Activated B cell treated with CpG ODN at 0.5 μM for 24 hours (primary cell): Measurements from ENCODE around the gene TRNP1. TPM values are rescaled to one million over a fixed set of nuclear protein-coding genes. Genes with fewer than 3 reads are reported as not detected.

ENCODE experiments used
- ATAC-seq: fragments of 200-7000 bp; cut with Tn5 transposase; one replicate; pipeline ENCODE4 v1.10.0; 2021; ENCODE audit warnings: low read depth, mild to moderate bottlenecking, moderate library complexity
- CTCF ChIA-PET: fragments of 350-600 bp; sonication (Branson Sonifier 250); formaldehyde crosslinking; loops from one replicate; lab custom pipeline; 2021; ENCODE audit warnings: antibody characterized with exemption; lab: Charles Lee
- POLR2A ChIA-PET: fragments of 350-600 bp; sonication (Branson Sonifier 250); formaldehyde crosslinking; loops from one replicate; lab custom pipeline; 2021; ENCODE audit warnings: antibody characterized with exemption; lab: Charles Lee
- DNase-seq: peaks from one replicate; pipeline ENCODE4 v3.0.0; 2022
- H3K27ac Mint-ChIP-seq: one replicate; pipeline ENCODE4 v1.8.0; 2020; ENCODE audit warnings: mixed read lengths
- H3K27me3 Mint-ChIP-seq: one replicate; pipeline ENCODE4 v1.8.0; 2021; ENCODE audit warnings: mixed read lengths
- H3K36me3 Mint-ChIP-seq: one replicate; pipeline ENCODE4 v1.8.0; 2021; ENCODE audit warnings: low read depth, mixed read lengths
- H3K4me1 Mint-ChIP-seq: one replicate; pipeline ENCODE4 v1.8.0; 2021; ENCODE audit warnings: mixed read lengths
- H3K4me3 Mint-ChIP-seq: one replicate; pipeline ENCODE4 v1.8.0; 2020; ENCODE audit warnings: mild to moderate bottlenecking, mixed read lengths
- H3K9me3 Mint-ChIP-seq: one replicate; pipeline ENCODE4 v1.8.0; 2020; ENCODE audit warnings: mixed read lengths
- intact Hi-C: fragments of 100-400 bp; cut with micrococcal nuclease; formaldehyde crosslinking; loops from one replicate; pipeline ENCODE4 v1.15.1; 2024
- total RNA-seq: library from RNA; stranded (reverse); gene quantifications from 2 replicates; pipeline ENCODE4 v1.2.3, GENCODE V29; 2022
- TF ChIP-seq, protein P1 (sequence below): fragments of 200-600 bp; IDR thresholded peaks from one replicate; pipeline ENCODE4 v1.8.0; 2022; ENCODE audit warnings: antibody characterized with exemption, mild to moderate bottlenecking

TRNP1 gene
- total RNA-seq, 1 donor from 2014 or later = 0.44 TPM

DNA sequence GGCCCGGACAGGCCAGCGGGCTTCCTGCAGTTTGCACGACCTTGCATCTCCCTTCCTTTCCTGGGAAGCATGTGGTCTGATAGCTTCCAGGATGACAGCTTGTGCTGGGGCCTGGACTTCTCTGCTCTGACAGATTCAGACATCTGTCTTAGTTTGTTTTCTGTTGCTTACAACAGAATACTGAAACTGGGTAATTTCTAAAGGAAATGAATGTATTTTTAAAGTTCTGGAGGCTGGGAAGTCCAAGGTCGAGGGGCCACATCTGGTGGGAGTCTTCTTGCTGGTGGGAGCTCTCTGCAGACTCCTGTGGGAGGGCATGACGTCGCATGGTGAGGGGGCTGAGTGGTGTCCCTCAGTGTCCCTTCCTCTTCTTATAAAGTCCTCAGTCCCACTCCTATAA lies 54.4 kb downstream of the TRNP1 start:
- DNase-seq (no peak), ATAC-seq (no peak)
- H3K27ac Mint-ChIP-seq = no peak overlapping the region
- CTCF ChIA-PET = interaction anchor here (9.2 kb wide), 1 partner anchor 47 kb away, joined by 290 read pairs; no protein-coding TSS in a partner anchor
- TF ChIP-seq, protein P1, sequence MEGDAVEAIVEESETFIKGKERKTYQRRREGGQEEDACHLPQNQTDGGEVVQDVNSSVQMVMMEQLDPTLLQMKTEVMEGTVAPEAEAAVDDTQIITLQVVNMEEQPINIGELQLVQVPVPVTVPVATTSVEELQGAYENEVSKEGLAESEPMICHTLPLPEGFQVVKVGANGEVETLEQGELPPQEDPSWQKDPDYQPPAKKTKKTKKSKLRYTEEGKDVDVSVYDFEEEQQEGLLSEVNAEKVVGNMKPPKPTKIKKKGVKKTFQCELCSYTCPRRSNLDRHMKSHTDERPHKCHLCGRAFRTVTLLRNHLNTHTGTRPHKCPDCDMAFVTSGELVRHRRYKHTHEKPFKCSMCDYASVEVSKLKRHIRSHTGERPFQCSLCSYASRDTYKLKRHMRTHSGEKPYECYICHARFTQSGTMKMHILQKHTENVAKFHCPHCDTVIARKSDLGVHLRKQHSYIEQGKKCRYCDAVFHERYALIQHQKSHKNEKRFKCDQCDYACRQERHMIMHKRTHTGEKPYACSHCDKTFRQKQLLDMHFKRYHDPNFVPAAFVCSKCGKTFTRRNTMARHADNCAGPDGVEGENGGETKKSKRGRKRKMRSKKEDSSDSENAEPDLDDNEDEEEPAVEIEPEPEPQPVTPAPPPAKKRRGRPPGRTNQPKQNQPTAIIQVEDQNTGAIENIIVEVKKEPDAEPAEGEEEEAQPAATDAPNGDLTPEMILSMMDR = no peak
- intact Hi-C loops = no loop called here
- no peak overlapping the region for H3K4me3 Mint-ChIP-seq
- no peaks in the 10 kb centered on the region for H3K27me3 Mint-ChIP-seq
- POLR2A ChIA-PET = no interaction called here
- H3K4me1 Mint-ChIP-seq = peaks cover 16% of the 10 kb centered on the region
- H3K36me3 Mint-ChIP-seq = no peaks in the 10 kb centered on the region
- H3K9me3 Mint-ChIP-seq = no peaks in the 10 kb centered on the region

DNA sequence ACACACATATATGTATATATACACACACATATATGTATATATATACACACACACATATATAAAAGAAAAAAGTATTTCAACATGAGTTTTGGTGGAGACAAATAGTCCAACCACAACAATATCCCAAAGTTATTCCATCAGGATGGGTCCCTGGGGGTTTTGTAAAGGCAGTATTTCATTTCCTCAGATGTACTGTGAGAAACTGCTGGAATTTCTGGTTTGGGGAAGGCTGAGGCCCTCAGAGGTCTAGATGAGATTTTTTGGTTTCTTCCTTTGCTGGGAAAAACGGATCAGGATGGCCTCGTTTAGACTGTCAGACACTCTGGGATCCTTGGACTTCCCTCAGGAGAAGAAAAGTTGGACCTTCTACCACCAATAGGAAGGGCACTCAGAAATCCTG lies 55.6 kb downstream of the TRNP1 start:
- intact Hi-C loops = no loop called here

DNA sequence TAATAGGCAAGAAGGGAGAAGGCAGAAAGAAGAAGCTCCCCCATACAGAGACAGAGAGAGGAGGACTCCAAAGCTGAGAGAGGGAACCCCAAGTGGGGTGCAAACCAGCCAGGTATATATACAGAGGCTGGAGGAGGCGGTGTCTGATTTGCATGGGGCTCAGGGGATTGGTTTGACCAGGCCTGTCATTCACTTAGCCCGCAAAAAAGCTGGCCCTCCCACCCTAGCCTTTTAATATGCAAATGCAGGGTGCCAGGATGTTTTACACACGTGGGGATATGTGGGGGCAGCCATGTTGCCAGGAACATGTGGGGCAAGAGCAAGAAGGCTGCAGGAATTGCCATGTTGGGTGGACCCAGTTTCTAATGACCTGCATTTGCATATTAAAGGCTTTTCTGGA lies 56.1 kb downstream of the TRNP1 start:
- ChIA-PET POLR2A (no interaction called here), CTCF (interaction anchor here (9.2 kb wide), 1 partner anchor 46 kb away, joined by 290 read pairs; no protein-coding TSS in a partner anchor)
- Mint-ChIP-seq H3K4me3 (no peak overlapping the region), H3K4me1 (peaks cover 13% of the 10 kb centered on the region), H3K27me3 (no peaks in the 10 kb centered on the region), H3K9me3 (no peaks in the 10 kb centered on the region), H3K36me3 (no peaks in the 10 kb centered on the region), H3K27ac (no peak overlapping the region)
- DNase-seq = no peak
- no peak for ATAC-seq
- TF ChIP-seq, protein P1 = no peak
- intact Hi-C loops = no loop called here

More for the DNA sequence above, 55.6 kb downstream of the TRNP1 start:
- no peak overlapping the region for H3K4me3 Mint-ChIP-seq
- peaks cover 16% of the 10 kb centered on the region for H3K4me1 Mint-ChIP-seq
- ChIA-PET CTCF (interaction anchor here (9.2 kb wide), 1 partner anchor 46 kb away, joined by 290 read pairs; no protein-coding TSS in a partner anchor), POLR2A (no interaction called here)
- no peak for DNase-seq
- no peak for ATAC-seq
- no peaks in the 10 kb centered on the region for H3K36me3 Mint-ChIP-seq
- H3K27me3 Mint-ChIP-seq = no peaks in the 10 kb centered on the region
- no peak overlapping the region for H3K27ac Mint-ChIP-seq
- H3K9me3 Mint-ChIP-seq = no peaks in the 10 kb centered on the region
- TF ChIP-seq, protein P1 = no peak

Other genes starting within 250 kb of the TRNP1 start
- 29.6 and 35.4 TPM in 2 replicates for gene PIGV, start 205.7 kb upstream of the TRNP1 start, total RNA-seq
- gene ZDHHC18, start 167.0 kb upstream of the TRNP1 start, total RNA-seq = 27.1 and 30.3 TPM in 2 replicates
- 0.22 and 0.29 TPM in 2 replicates for gene SFN, start 130.5 kb upstream of the TRNP1 start, total RNA-seq
- 42.6 and 48.6 TPM in 2 replicates for gene GPN2, start 103.4 kb upstream of the TRNP1 start, total RNA-seq
- gene GPATCH3, start 93.2 kb upstream of the TRNP1 start, total RNA-seq = 24.0 and 26.0 TPM in 2 replicates
- gene NR0B2, start 79.7 kb upstream of the TRNP1 start, total RNA-seq = not detected in 2 replicates
- gene NUDC, start 71.9 kb upstream of the TRNP1 start, total RNA-seq = 71.7 and 73.7 TPM in 2 replicates
- gene KDF1, start 33.2 kb upstream of the TRNP1 start, total RNA-seq = 0.59 and 0.75 TPM in 2 replicates
- gene TENT5B, start 19.2 kb downstream of the TRNP1 start, total RNA-seq = not detected in 2 replicates
- 12.2 and 13.6 TPM in 2 replicates for gene SLC9A1, start 161.4 kb downstream of the TRNP1 start, total RNA-seq
- gene WDTC1, start 240.9 kb downstream of the TRNP1 start, total RNA-seq = 62.8 and 65.1 TPM in 2 replicates